NCI-H2227 (cell line): ENCODE data around the gene SULT2B1.
"Not testable (repeated sequence)": the region's sequence is repeated elsewhere in the genome, so short reads cannot be mapped to it uniquely, and the experiment has no call there.

Experiments used
- DNase-seq: peaks from one replicate; lab custom pipeline; 2025; ENCODE audit not compliant: unreplicated experiment; lab: John Stamatoyannopoulos, UW

Gene SULT2B1

DNA sequence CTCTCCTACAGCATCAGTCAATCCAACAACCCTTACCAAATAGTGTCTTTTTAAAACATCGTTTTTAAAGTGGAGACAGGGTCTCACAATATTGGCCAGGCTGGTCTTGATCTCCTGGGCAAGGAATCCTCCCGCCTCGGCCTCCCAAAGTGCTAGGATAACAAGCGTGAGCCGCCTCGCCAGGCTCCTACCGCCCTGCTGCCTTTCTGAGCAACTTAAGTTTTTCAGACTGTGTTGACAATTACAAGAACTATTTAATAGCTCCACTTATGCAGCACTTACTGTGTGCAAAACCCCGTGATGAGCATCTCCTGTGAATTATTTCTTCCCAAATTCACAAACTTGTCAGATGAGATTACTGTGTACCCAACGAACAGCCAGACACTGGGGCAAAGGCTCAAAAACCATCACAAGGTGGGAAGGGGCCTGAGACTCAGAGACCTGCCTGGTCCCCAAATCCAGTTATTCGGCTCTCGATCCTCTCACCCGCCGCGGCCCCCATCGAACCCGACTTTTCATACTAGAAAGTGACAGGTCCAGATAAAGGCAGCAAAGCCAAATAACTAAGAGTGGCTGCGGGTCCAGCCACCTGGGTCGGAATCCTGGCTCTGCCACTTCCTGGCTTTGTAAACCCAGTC, 66.4 kb downstream of the SULT2B1 start:
- DNase-seq = no peak

DNA sequence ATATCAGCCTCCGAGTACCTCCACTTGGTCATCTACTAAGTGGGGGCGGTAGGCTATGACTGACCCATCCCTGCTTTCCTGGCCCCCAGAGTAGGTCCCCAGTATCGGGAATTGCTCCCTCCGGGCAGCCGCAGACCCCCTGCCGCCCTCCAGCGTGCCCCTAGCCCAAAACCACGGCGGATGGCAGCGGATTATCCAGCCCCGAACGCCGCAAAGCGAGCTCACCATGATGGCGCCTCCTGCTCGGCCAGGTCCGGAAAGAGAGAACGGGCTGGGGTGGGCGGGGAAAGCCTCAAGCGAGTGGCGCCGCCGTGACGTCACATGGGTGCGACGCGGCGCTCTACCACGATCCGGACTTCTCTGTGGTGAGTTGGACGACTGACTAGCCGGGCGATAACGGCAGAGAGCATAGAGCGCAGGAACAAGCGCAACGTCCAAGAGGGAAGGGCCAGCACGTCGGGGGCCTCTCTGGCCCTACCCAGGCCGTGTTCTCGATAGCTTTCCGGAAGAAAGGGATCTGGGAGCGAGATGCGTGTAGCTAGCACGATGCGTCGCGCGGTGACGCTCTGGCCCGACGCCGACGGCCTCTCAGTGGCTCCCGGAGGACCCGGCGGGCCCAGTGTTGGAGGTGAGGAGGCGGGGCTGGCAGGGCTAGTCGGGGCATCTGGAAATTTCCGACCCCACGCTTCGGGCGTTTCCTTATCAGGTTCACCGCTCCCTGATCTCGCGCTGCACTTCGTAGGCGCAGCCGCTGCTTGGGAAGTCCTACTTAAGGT, 67.1 kb downstream of the SULT2B1 start, which contains the start of the genes RPL18 and SPHK2:
Gene RPL18 (minus strand): TSS at position 263 of the 776 bp plus-strand sequence. CDS start 35 bp downstream, at position 228.
Gene SPHK2 (plus strand): TSS at position 591 of the 776 bp plus-strand sequence. CDS start 1,009 bp downstream, outside the sequence.
- peak; percentile 97 for DNase-seq

DNA sequence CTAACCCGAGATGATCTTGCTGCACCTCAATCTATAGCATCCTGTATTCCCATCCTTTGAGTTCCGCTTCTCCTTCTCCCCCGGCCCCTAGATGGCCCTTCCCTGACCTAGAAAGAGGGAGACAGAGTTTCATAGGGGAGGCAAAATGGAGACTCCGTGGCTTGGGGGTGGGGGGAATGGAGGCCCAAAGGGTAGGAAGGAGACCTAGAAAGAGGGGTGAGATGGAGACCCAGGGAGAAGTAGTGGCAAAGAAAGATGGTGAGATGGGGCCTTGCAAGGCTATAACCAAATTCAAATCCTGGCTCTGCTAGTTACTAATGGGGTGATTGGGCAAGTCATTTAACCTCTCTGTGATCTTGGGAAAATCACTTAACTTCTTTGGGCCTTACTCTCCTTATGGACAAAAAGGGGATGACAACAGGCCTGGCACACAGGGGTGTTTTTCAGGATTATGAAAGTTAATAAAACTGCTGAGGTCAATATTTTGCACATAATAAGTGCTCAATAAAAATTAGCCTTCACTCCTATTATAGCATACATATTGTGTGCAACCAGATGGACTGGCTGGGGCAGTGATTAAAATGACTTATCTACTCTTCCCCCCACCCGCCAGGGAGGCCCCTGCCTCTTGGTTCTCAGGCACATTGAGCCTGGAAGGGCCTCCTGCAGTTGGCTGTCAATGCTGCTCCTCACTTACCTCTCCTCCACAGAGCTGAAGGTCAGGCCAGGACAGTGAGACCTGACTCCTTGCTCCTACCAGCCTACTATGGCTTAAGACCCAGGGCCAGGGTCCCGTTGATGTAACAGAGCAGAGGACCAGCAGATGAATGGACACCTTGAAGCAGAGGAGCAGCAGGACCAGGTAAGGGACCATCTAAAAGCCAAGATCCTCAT, 68.0 kb downstream of the SULT2B1 start:
- DNase-seq = no peak

DNA sequence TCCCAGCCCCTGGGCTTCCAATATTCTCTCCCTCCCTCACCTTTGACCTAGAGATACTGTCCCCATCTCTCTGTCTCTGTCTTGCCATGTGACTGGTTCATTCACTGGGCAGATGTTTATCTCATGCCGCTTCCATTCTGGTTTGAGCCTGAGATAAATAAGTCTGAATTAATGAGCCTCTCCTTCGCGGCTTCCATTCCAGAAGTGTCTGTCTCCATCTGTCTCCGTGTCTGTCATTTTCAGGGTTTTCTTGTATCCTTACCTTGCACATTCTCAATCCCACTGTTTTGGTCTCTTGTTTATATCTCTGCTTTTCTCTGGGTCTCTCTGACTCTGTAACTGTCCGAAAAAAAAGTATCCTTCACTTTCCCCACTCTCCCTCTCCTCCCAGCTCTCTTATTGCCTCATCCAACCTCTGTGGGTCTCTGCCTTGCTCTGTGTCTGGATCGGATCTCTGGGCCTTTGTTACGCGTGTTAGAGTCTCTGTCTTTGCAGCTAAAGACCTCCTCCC, 71.6 kb downstream of the SULT2B1 start:
- peak; percentile 26 for DNase-seq

DNA sequence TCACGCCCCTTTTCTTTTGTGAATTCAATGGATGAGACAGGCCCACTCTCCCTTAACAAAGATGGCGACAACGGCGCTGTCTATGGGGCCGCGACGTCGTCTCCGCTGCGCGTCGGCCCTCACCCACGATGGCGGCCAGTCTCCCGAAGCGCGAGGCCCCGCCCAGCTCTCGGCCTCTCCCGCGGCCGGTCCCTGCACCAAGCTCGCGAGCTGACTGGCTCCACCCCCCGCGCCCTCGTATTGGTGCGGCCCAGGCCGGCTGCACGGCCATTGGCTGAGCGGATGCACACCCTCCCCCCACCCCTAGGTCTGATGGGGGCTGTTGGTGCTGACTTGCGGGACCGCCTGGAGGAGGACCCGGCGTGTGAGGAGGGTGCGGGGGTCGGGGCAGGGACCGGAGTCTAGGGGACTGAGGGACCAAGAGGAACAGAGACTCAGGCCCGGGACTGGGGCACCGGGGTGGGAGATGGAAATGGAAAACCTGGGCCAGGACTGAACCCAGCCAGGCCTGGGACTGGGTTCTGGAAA, 72.2 kb downstream of the SULT2B1 start:
- peak; percentile 98 for DNase-seq

DNA sequence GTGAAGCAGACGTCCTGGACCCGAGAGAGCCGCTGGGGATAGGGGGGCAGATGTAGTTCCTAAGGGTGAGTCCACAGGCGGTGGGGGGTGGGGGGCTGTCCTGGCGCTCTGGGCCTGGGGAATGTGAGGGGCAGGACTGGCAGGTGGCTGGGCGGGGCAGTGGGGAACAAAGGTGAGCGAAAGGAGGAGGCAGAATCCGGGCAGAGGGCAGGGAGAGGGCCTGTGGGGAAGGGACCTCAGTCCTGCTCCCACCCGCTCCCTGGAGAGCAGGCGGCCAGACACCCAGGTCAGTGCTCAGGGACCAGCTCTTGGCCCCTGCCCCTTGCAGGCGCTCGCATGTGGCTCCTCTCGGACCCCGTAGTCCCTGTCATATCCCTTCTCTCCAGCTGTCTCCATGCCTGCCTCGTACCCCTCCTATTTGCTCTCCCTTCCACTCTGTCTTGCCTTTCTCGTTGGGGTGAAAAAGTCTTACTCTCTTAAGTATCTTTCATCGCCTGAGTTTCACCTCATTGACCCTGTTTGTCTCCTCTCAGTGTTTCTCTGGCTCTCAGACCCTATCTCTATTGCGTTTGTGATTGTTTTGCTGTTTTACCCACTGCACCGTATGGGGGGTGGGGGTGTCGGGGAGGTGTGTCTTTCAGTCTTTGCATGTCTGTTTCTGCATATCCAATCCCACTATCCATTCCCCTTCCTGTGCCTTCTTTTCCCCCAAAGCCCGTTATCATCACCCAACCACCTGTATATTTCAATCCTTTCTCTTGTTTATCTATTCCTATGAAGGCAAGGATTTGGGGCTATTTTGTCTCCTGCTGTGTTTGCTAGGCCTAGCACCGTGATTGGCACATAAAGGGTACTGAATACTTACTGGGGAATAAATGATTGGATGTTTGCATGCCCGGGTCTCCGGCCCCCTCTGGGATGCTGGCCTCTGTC, 73.1 kb downstream of the SULT2B1 start:
- no peak for DNase-seq

DNA sequence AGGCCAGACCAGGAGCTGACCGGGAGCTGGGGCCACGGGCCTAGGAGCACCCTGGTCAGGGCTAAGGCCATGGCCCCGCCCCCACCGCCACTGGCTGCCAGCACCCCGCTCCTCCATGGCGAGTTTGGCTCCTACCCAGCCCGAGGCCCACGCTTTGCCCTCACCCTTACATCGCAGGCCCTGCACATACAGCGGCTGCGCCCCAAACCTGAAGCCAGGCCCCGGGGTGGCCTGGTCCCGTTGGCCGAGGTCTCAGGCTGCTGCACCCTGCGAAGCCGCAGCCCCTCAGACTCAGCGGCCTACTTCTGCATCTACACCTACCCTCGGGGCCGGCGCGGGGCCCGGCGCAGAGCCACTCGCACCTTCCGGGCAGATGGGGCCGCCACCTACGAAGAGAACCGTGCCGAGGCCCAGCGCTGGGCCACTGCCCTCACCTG, 73.9 kb downstream of the SULT2B1 start:
- no peak for DNase-seq

DNA sequence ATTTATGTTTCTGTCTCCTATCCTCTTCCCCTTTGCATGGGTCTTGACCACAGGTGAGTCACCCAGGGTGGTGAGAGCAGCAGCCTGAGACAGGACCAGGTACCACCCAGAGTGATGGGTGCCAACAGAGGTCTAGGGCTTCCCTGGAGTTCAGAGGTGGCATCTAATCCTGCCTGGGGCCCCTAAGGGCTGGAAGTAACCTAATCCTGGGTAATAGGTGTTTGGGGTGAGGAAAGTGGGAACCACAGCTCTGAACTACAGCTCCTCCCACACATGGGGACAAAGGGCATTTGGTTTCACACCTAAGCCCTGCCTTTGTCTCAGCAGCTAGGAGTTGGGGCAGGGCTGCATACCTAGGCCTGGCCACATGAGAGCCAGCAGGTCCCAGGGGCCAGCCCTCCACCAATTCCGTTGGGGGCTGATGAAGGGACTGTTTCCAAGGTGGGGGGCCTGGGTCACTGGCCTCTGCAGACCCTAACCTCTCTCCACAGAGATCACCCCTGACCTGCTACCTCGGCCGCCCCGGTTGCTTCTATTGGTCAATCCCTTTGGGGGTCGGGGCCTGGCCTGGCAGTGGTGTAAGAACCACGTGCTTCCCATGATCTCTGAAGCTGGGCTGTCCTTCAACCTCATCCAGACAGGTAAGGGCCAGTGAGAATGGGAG, 75.4 kb downstream of the SULT2B1 start:
- DNase-seq = no peak

DNA sequence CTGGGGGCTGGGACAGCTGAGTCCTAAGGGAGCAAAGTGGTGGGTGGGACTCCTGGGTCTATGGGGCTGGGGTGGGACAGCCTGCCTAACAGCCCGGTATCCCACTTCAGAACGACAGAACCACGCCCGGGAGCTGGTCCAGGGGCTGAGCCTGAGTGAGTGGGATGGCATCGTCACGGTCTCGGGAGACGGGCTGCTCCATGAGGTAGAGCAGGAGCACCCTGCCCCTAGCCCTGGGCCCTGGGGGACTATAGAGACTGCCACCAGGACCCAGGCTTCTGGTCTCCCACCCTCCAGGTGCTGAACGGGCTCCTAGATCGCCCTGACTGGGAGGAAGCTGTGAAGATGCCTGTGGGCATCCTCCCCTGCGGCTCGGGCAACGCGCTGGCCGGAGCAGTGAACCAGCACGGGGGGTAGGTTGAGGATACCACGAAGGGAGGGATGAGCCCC, 75.9 kb downstream of the SULT2B1 start:
- DNase-seq = no peak

DNA sequence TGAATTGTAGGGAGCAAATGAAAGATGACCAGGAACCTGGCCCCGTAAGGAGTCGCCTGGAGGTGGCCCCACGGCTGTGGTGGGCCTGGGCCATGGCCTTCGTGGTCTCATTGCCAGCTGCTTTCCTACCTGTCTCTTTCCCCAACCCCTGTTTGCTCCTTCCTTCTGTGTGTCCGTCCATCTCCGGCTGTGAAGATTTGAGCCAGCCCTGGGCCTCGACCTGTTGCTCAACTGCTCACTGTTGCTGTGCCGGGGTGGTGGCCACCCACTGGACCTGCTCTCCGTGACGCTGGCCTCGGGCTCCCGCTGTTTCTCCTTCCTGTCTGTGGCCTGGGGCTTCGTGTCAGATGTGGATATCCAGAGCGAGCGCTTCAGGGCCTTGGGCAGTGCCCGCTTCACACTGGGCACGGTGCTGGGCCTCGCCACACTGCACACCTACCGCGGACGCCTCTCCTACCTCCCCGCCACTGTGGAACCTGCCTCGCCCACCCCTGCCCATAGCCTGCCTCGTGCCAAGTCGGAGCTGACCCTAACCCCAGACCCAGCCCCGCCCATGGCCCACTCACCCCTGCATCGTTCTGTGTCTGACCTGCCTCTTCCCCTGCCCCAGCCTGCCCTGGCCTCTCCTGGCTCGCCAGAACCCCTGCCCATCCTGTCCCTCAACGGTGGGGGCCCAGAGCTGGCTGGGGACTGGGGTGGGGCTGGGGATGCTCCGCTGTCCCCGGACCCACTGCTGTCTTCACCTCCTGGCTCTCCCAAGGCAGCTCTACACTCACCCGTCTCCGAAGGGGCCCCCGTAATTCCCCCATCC, 76.7 kb downstream of the SULT2B1 start:
- no peak for DNase-seq

DNA sequence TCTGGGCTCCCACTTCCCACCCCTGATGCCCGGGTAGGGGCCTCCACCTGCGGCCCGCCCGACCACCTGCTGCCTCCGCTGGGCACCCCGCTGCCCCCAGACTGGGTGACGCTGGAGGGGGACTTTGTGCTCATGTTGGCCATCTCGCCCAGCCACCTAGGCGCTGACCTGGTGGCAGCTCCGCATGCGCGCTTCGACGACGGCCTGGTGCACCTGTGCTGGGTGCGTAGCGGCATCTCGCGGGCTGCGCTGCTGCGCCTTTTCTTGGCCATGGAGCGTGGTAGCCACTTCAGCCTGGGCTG, 77.3 kb downstream of the SULT2B1 start:
- no peak for DNase-seq

DNA sequence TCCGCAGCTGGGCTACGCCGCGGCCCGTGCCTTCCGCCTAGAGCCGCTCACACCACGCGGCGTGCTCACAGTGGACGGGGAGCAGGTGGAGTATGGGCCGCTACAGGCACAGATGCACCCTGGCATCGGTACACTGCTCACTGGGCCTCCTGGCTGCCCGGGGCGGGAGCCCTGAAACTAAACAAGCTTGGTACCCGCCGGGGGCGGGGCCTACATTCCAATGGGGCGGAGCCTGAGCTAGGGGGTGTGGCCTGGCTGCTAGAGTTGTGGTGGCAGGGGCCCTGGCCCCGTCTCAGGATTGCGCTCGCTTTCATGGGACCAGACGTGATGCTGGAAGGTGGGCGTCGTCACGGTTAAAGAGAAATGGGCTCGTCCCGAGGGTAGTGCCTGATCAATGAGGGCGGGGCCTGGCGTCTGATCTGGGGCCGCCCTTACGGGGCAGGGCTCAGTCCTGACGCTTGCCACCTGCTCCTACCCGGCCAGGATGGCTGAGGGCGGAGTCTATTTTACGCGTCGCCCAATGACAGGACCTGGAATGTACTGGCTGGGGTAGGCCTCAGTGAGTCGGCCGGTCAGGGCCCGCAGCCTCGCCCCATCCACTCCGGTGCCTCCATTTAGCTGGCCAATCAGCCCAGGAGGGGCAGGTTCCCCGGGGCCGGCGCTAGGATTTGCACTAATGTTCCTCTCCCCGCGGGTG, 77.8 kb downstream of the SULT2B1 start:
- DNase-seq = no peak

DNA sequence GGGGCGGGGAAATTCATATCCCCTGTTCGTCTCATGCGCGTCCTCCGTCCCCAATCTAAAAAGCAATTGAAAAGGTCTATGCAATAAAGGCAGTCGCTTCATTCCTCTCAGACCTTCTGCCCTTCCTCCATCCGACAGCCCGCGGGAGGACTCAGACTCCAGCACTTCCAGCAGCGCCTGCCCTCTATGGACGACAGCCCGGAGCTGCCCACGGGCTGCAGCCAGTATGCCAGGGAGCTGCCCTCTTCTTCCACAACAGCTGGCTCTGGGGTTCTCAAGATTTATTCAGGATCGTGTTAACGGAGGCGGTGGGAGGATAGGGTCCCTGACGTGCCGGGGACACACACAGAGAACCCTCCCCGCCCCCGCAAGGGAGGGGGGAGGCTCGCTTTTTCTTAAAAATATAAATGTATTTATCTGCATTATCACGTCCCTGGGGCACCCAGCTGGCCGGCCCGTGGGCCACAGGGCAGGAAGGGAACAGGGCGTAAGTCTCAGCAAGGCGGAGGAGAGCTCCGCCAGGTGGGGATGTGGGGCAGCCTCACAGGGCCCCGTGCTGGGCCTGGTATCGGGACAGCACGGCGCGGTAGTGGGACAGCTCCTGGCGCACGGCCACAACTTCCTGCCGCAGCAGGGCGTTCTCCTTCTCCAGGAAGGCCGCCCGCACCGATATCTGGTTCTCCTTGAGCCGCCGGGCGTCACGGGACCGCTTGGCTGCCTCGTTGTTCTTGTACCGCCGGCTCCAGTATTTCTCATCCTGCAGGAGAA, 78.5 kb downstream of the SULT2B1 start:
- no peak for DNase-seq

DNA sequence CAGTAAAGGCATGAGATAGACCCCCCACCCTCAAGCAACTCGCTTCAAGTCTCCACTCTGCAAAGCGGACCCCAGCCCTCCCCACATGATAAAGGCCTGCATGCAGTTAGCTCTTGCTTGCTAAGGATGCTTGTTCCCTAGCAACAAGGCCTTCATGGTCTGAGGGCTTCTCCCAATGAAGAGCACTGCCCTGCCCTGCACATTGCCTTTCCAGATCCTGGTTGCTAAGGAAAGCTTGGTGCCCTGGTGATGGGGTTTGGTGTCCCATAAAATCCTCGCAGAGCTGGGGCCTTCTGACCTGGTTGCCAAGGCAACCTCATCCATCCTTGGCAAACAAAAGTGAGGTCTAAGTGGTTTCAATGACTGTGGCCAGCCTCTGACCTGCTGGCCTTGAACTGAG, 79.3 kb downstream of the SULT2B1 start:
- peak; percentile 36 for DNase-seq

DNA sequence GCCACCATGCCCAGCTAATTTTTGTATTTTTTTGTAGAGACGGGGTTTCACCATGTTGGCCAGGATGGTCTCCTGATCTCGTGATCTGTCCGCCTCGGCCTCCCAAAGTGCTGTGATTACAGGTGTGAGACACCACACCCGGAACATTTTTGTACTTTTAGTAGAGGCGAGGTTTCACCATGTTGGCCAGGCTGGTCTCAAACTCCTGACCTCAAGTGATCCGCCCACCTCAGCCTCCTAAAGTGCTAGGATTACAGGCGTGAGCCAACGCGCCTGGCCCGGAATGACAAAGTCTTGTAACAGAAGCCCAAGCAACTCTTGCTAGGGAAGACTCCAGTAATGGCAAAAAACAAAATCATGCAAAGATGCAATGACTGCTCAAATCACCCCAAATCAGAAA, 80.3 kb downstream of the SULT2B1 start:
- not testable (repeated sequence) for DNase-seq

DNA sequence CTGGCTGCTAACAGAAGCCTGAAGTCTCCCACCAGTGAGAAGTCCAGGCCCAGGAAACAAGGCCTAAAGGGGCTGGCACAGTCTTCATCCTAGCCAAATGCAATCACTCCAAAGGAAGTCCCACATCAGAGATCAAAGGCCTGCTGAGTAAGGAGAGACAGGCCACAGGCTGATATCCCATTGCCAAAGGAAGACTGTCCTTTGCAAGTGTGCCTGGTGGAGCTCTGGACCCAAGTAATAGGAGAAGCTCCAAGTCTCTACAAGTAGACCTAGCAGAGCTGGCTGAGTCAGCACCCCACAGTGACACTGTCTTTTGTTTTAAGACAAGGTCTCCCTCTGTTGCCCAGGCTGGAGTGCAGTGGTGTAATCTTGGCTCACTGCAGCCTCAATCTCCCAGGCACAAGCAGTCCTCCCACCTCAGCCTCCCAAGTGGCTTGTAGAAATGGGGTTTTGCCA, 80.7 kb downstream of the SULT2B1 start:
- no peak for DNase-seq
